Measurements from ENCODE around the gene TRMT112.

The TRMT112 gene

DNA sequence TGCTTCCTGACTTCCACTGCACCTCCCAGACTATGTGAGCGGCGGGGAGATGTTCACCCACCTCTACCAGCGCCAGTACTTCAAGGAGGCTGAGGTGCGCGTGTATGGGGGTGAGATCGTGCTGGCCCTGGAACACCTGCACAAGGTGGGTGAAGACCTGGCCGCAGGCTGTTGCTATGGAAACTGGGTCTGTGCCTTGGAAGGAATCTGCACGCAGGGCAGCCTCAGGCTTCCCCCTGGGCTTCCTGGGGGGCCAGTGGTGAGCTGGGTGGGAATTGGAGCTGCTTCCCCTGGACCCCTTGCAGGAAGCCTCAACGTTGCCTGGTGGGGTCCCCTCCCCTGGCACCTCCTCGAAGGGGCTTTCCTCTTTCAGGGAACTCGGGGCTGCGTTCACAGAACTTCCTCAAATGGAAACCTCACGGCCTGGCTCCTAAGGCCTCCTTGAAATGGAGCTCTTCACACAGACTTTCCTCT, 43.1 kb upstream of the TRMT112 start:
- no peak for TF ChIP-seq NFRKB (IDR thresholded peaks at IDR 0.05)
- TF ChIP-seq, protein P1, sequence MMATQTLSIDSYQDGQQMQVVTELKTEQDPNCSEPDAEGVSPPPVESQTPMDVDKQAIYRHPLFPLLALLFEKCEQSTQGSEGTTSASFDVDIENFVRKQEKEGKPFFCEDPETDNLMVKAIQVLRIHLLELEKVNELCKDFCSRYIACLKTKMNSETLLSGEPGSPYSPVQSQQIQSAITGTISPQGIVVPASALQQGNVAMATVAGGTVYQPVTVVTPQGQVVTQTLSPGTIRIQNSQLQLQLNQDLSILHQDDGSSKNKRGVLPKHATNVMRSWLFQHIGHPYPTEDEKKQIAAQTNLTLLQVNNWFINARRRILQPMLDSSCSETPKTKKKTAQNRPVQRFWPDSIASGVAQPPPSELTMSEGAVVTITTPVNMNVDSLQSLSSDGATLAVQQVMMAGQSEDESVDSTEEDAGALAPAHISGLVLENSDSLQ (IDR thresholded peaks at IDR 0.05) = no peak
- no peak for TF ChIP-seq FOXM1 (IDR thresholded peaks at IDR 0.05; ENCODE audit: borderline replicate concordance)
- no peak for TF ChIP-seq BHLHE40 (IDR thresholded peaks at IDR 0.05; ENCODE audit: borderline replicate concordance)
- CTCF ChIA-PET = no interaction called here
- DNase-seq (ENCODE audit: extremely low spot score) = no peak
- POLR2A ChIA-PET = interaction anchor here (2.2 kb wide), 1 partner anchor 43 kb away, joined by 11 read pairs; the partner anchor contains the start of genes PRDX5 and TRMT112

DNA sequence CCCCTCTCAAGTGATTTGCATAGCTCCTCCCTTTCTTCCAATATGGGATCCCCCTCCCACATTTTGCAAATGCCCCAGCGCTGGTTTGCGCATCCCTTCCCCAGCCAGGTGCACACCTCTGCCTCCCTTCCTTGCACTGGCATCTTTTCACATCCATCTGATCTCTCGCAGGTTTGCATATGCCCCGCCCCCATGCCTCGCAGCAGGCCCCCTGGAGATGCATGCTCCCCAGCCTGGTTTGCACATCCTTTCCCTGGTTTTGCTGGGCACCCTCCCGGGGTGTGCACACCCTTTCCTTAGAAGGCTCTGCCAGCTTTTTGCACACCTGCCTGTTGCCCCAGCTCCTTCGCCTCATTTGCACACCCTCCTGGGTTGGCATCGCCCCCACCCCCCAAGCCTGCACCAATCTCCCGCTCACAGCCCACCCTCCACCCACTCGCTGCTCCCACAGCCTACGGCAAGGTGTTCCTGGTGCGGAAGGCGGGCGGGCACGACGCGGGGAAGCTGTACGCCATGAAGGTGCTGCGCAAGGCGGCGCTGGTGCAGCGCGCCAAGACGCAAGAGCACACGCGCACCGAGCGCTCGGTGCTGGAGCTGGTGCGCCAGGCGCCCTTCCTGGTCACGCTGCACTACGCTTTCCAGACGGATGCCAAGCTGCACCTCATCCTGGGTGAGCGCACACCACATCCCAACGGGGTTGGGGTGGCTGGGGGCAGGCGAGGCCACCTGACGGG, 42.5 kb upstream of the TRMT112 start:
- POLR2A ChIA-PET = interaction anchor here (1.1 to 2.2 kb wide), 2 partner anchors 42 to 90 kb away, joined by 3 to 11 read pairs; partner anchors contain the start of genes PRDX5 and TRMT112
- CTCF ChIA-PET = interaction anchor here (0.5 kb wide), 1 partner anchor 816 kb away, joined by 4 read pairs; no protein-coding TSS in a partner anchor
- TF ChIP-seq SP1 (IDR thresholded peaks at IDR 0.05) = no peak
- no peak for TF ChIP-seq LEF1 (IDR thresholded peaks at IDR 0.05; ENCODE audit: borderline replicate concordance)
- DNase-seq (ENCODE audit: extremely low spot score) = no peak

- TF ChIP-seq ARNT (IDR thresholded peaks at IDR 0.05) = peak; percentile 34; the same call in 1 of the 2 replicates
- no peak for TF ChIP-seq SP1 (IDR thresholded peaks at IDR 0.05)
- DNase-seq (ENCODE audit: extremely low spot score) = peak; percentile 76
- ChIA-PET POLR2A (interaction anchor here (1.1 to 2.2 kb wide), 2 partner anchors 41 to 91 kb away, joined by 3 to 11 read pairs; partner anchors contain the start of genes PRDX5 and TRMT112), CTCF (interaction anchor here (0.5 kb wide), 1 partner anchor 816 kb away, joined by 4 read pairs; no protein-coding TSS in a partner anchor)
These were observed 41.8 kb upstream of the TRMT112 start, which contains the start of gene RPS6KA4 for GRCh38 chr11:64358907-64359711. TSS of gene RPS6KA4 (plus strand) at chr11:64359162. CDS start at chr11:64359236, 74 bp downstream.

DNA sequence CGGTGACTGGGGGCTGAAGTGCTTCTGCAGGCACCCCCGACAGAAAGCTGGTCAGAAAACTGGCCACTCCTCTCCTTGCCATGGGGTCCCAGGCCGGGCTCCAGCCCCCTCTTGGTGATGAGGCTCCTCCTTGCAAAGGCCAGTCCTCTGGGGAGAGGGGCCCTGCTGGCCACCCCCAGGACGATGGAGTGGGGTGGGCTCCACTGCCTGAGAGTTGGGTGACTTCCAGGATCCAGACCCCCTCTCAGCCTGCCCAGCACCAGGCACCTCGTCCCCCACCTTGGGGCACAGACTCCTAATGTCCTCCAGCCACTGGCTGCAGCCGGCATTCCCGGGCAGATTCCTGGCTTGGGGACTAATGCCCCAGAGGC, 41.2 kb upstream of the TRMT112 start:
- no peak for TF ChIP-seq ZNF384 (IDR thresholded peaks at IDR 0.05)
- TF ChIP-seq, protein P1 (IDR thresholded peaks at IDR 0.05) = no peak
- TF ChIP-seq ARNT (IDR thresholded peaks at IDR 0.05) = no peak
- no peak for TF ChIP-seq BHLHE40 (IDR thresholded peaks at IDR 0.05; ENCODE audit: borderline replicate concordance)
- TF ChIP-seq SUZ12 (IDR thresholded peaks at IDR 0.05) = no peak
- no peak for TF ChIP-seq SP1 (IDR thresholded peaks at IDR 0.05)
- TF ChIP-seq FOXA1 (IDR thresholded peaks at IDR 0.05) = no peak
- no peak for TF ChIP-seq FOXK2 (IDR thresholded peaks at IDR 0.05)
- CTCF ChIA-PET = no interaction called here
- POLR2A ChIA-PET = interaction anchor here (1.0 to 7.1 kb wide), 2 partner anchors 18 to 41 kb away, joined by 5 to 70 read pairs; partner anchors contain the start of genes PRDX5 and TRMT112
- DNase-seq (ENCODE audit: extremely low spot score) = no peak

- TF ChIP-seq FOXA1 (IDR thresholded peaks at IDR 0.05) (no peak), CTBP1 (IDR thresholded peaks at IDR 0.05; ENCODE audit: borderline replicate concordance) (no peak), SP1 (IDR thresholded peaks at IDR 0.05) (no peak), ZNF384 (IDR thresholded peaks at IDR 0.05) (no peak), L3MBTL2 (conservative IDR thresholded peaks at IDR 0.05) (no peak), HDGF (IDR thresholded peaks at IDR 0.05; ENCODE audit: borderline replicate concordance) (no peak), LEF1 (IDR thresholded peaks at IDR 0.05; ENCODE audit: borderline replicate concordance) (no peak), SUZ12 (IDR thresholded peaks at IDR 0.05) (no peak), ELF4 (IDR thresholded peaks at IDR 0.05) (no peak), FOXK2 (IDR thresholded peaks at IDR 0.05) (no peak), BHLHE40 (IDR thresholded peaks at IDR 0.05; ENCODE audit: borderline replicate concordance) (no peak), ARNT (IDR thresholded peaks at IDR 0.05) (no peak), FOXM1 (IDR thresholded peaks at IDR 0.05; ENCODE audit: borderline replicate concordance) (no peak), NFRKB (IDR thresholded peaks at IDR 0.05) (no peak)
- POLR2A ChIA-PET = interaction anchor here (1.0 to 7.1 kb wide), 3 partner anchors 17 to 87 kb away, joined by 5 to 70 read pairs (median 31); partner anchors contain the start of genes PRDX5 and TRMT112
- no peak for DNase-seq (ENCODE audit: extremely low spot score)
- CTCF ChIA-PET = interaction anchor here (3.9 to 5.6 kb wide), 2 partner anchors 16 to 90 kb away, joined by 18 to 33 read pairs; partner anchors contain the start of gene CCDC88B
These were observed 40.7 kb upstream of the TRMT112 start for GRCh38 chr11:64357904-64358535.

GRCh38 chr11:64357446-64357845, 40.1 kb upstream of the TRMT112 start:
- DNase-seq (ENCODE audit: extremely low spot score) = no peak
- TF ChIP-seq SP1 (IDR thresholded peaks at IDR 0.05) = no peak
- no peak for TF ChIP-seq FOXM1 (IDR thresholded peaks at IDR 0.05; ENCODE audit: borderline replicate concordance)
- TF ChIP-seq SUZ12 (IDR thresholded peaks at IDR 0.05) = no peak
- no peak for TF ChIP-seq ARNT (IDR thresholded peaks at IDR 0.05)
- ChIA-PET CTCF (interaction anchor here (0.6 to 5.6 kb wide), 6 partner anchors 16 to 292 kb away, joined by 3 to 38 read pairs (median 12); partner anchors contain the start of genes CCDC88B, PRDX5 and TRMT112), POLR2A (interaction anchor here (1.0 to 7.1 kb wide), 5 partner anchors 14 to 92 kb away, joined by 3 to 70 read pairs (median 5); partner anchors contain the start of genes PRDX5 and TRMT112)
